T-helper 2 cell treated with Interferon-gamma antibody and Interleukin-4, amounts not matched to agents 5 μg/mL and 100 μg/mL, for 36 hours (primary cell): ENCODE data around the gene VPS13D.
"Not testable (repeated sequence)": the region's sequence is repeated elsewhere in the genome, so short reads cannot be mapped to it uniquely, and the experiment has no call there.

Experiments
- DNase-seq: peaks from one replicate; pipeline ENCODE4 v3.0.0; 2021; ENCODE audit warnings: low spot score
- H3K27ac Mint-ChIP-seq: one replicate; pipeline ENCODE4 v1.8.0; 2021; ENCODE audit warnings: mild to moderate bottlenecking, mixed read lengths
- H3K27me3 Mint-ChIP-seq: one replicate; pipeline ENCODE4 v1.8.0; 2021; ENCODE audit warnings: low read depth, mixed read lengths
- H3K36me3 Mint-ChIP-seq: one replicate; pipeline ENCODE4 v1.8.0; 2021; ENCODE audit warnings: low read depth, mixed read lengths
- H3K4me1 Mint-ChIP-seq: one replicate; pipeline ENCODE4 v1.8.0; 2021; ENCODE audit warnings: low read depth, mixed read lengths
- H3K4me3 Mint-ChIP-seq: one replicate; pipeline ENCODE4 v1.8.0; 2022; ENCODE audit warnings: mild to moderate bottlenecking, moderate library complexity, mixed read lengths
- H3K9me3 Mint-ChIP-seq: one replicate; pipeline ENCODE4 v1.8.0; 2021; ENCODE audit warnings: mixed read lengths

The VPS13D gene

GRCh38 chr1:12536023-12536639 lies 306.3 kb downstream of the VPS13D start:
- Mint-ChIP-seq H3K27me3 (no peaks in the 10 kb centered on the region), H3K27ac (no peak overlapping the region), H3K36me3 (peaks cover 37% of the 10 kb centered on the region), H3K4me1 (peaks cover 6% of the 10 kb centered on the region), H3K9me3 (peaks cover 33% of the 10 kb centered on the region), H3K4me3 (no peak overlapping the region)
- DNase-seq: no peak

GRCh38 chr1:12537294-12537693 lies 307.5 kb downstream of the VPS13D start:
- peaks cover 33% of the 10 kb centered on the region for H3K36me3 Mint-ChIP-seq
- no peak overlapping the region for H3K27ac Mint-ChIP-seq
- H3K27me3 Mint-ChIP-seq: peaks cover 2% of the 10 kb centered on the region
- no peak overlapping the region for H3K4me3 Mint-ChIP-seq
- DNase-seq: no peak
- peaks cover 4% of the 10 kb centered on the region for H3K4me1 Mint-ChIP-seq
- H3K9me3 Mint-ChIP-seq: peaks cover 33% of the 10 kb centered on the region

- no peak overlapping the region for H3K4me3 Mint-ChIP-seq
- no peak overlapping the region for H3K27ac Mint-ChIP-seq
- peaks cover 33% of the 10 kb centered on the region for H3K9me3 Mint-ChIP-seq
- H3K27me3 Mint-ChIP-seq: peaks cover 4% of the 10 kb centered on the region
- H3K36me3 Mint-ChIP-seq: peaks cover 33% of the 10 kb centered on the region
- DNase-seq: no peak
- peaks cover 4% of the 10 kb centered on the region for H3K4me1 Mint-ChIP-seq
Measured at GRCh38 chr1:12537906-12538461, 308.2 kb downstream of the VPS13D start.

GRCh38 chr1:12538536-12538935 lies 308.7 kb downstream of the VPS13D start:
- not testable (repeated sequence) for DNase-seq, H3K4me1 Mint-ChIP-seq, H3K4me3 Mint-ChIP-seq, H3K27me3 Mint-ChIP-seq, H3K27ac Mint-ChIP-seq
- Mint-ChIP-seq H3K9me3 (peaks cover 29% of the 10 kb centered on the region), H3K36me3 (peaks cover 29% of the 10 kb centered on the region)

- Mint-ChIP-seq H3K4me3 (no peak overlapping the region), H3K4me1 (peaks cover 2% of the 10 kb centered on the region), H3K27ac (no peak overlapping the region)
Measured at GRCh38 chr1:12539320-12539704, 309.5 kb downstream of the VPS13D start.

GRCh38 chr1:12539705-12540579 lies 310.1 kb downstream of the VPS13D start:
- Mint-ChIP-seq H3K27ac (no peak overlapping the region), H3K9me3 (peaks cover 25% of the 10 kb centered on the region), H3K27me3 (peaks cover 4% of the 10 kb centered on the region), H3K4me1 (peaks cover 2% of the 10 kb centered on the region), H3K4me3 (no peak overlapping the region), H3K36me3 (peaks cover 27% of the 10 kb centered on the region)
- no peak for DNase-seq

More at GRCh38 chr1:12539320-12539704, 309.5 kb downstream of the VPS13D start:
- Mint-ChIP-seq H3K36me3 (peaks cover 27% of the 10 kb centered on the region), H3K27me3 (peaks cover 4% of the 10 kb centered on the region), H3K9me3 (peaks cover 25% of the 10 kb centered on the region)
- no peak for DNase-seq

- no peak overlapping the region for H3K27ac Mint-ChIP-seq
- H3K9me3 Mint-ChIP-seq: peaks cover 19% of the 10 kb centered on the region
- peaks cover 20% of the 10 kb centered on the region for H3K36me3 Mint-ChIP-seq
- no peak overlapping the region for H3K4me3 Mint-ChIP-seq
- H3K4me1 Mint-ChIP-seq: peaks cover 2% of the 10 kb centered on the region
- DNase-seq: no peak
- H3K27me3 Mint-ChIP-seq: peaks cover 4% of the 10 kb centered on the region
Measured at GRCh38 chr1:12540580-12541273, 310.9 kb downstream of the VPS13D start.

GRCh38 chr1:12541274-12542137 lies 311.7 kb downstream of the VPS13D start:
- H3K27me3 Mint-ChIP-seq: peaks cover 4% of the 10 kb centered on the region
- peaks cover 11% of the 10 kb centered on the region for H3K9me3 Mint-ChIP-seq
- no peak overlapping the region for H3K4me3 Mint-ChIP-seq
- peaks cover 13% of the 10 kb centered on the region for H3K36me3 Mint-ChIP-seq
- H3K4me1 Mint-ChIP-seq: peaks cover 2% of the 10 kb centered on the region
- no peak for DNase-seq
- H3K27ac Mint-ChIP-seq: no peak overlapping the region

- Mint-ChIP-seq H3K36me3 (peaks cover 10% of the 10 kb centered on the region), H3K4me1 (peaks cover 1% of the 10 kb centered on the region), H3K9me3 (peaks cover 7% of the 10 kb centered on the region), H3K27me3 (peaks cover 4% of the 10 kb centered on the region), H3K27ac (no peak overlapping the region), H3K4me3 (no peak overlapping the region)
- no peak for DNase-seq
Measured at GRCh38 chr1:12542138-12542465, 312.3 kb downstream of the VPS13D start.

GRCh38 chr1:12542616-12543592 lies 313.1 kb downstream of the VPS13D start:
- no peak for DNase-seq
- H3K4me3 Mint-ChIP-seq: no peak overlapping the region
- H3K27me3 Mint-ChIP-seq: peaks cover 4% of the 10 kb centered on the region
- H3K36me3 Mint-ChIP-seq: peaks cover 2% of the 10 kb centered on the region
- no peaks in the 10 kb centered on the region for H3K4me1 Mint-ChIP-seq
- no peak overlapping the region for H3K27ac Mint-ChIP-seq
- H3K9me3 Mint-ChIP-seq: no peaks in the 10 kb centered on the region

- Mint-ChIP-seq H3K4me3 (no peak overlapping the region), H3K9me3 (no peaks in the 10 kb centered on the region), H3K27me3 (peaks cover 4% of the 10 kb centered on the region), H3K27ac (no peak overlapping the region), H3K4me1 (no peaks in the 10 kb centered on the region), H3K36me3 (no peaks in the 10 kb centered on the region)
- no peak for DNase-seq
Measured at GRCh38 chr1:12543740-12544154, 313.9 kb downstream of the VPS13D start.

GRCh38 chr1:12544357-12544756 lies 314.5 kb downstream of the VPS13D start:
- peaks cover 4% of the 10 kb centered on the region for H3K27me3 Mint-ChIP-seq

More at GRCh38 chr1:12544357-12544756, 314.5 kb downstream of the VPS13D start:
- Mint-ChIP-seq H3K4me1 (no peaks in the 10 kb centered on the region), H3K9me3 (no peaks in the 10 kb centered on the region), H3K27ac (no peak overlapping the region), H3K36me3 (no peaks in the 10 kb centered on the region), H3K4me3 (no peak overlapping the region)
- no peak for DNase-seq
